Pulmonary artery endothelial cell (primary cell): ENCODE measurements around the gene SLC6A18. TPM values are rescaled to one million over a fixed set of nuclear protein-coding genes. Genes with fewer than 3 reads are reported as not detected.
"Not testable (repeated sequence)": the region's sequence is repeated elsewhere in the genome, so short reads cannot be mapped to it uniquely, and the experiment has no call there.

Experiments
- DNase-seq: peaks from one replicate; pipeline ENCODE4 v3.0.0-alpha.2; 2011; ENCODE audit warnings: low read depth, low spot score
- total RNA-seq: library from RNA; depleted of rRNA; stranded (reverse); fragments of >200 nt; gene quantifications from 2 replicates; pipeline ENCODE4 v1.2.3, GENCODE V29; 2014

The SLC6A18 gene
- total RNA-seq, 1 donor from 2014 or later: not detected

GRCh38 chr5:1285141-1285540 is 60.0 kb downstream of the SLC6A18 start:
- DNase-seq: no peak

- no peak for DNase-seq
These were observed 60.7 kb downstream of the SLC6A18 start for GRCh38 chr5:1285883-1286291.

- DNase-seq: no peak
These were observed 63.5 kb downstream of the SLC6A18 start for GRCh38 chr5:1288439-1289335.

GRCh38 chr5:1289559-1289958 is 64.4 kb downstream of the SLC6A18 start:
- DNase-seq: not testable (repeated sequence)

- not testable (repeated sequence) for DNase-seq
These were observed 65.8 kb downstream of the SLC6A18 start for GRCh38 chr5:1290956-1291355.

- DNase-seq: no peak
These were observed 66.5 kb downstream of the SLC6A18 start for GRCh38 chr5:1291611-1292080.

- no peak for DNase-seq
These were observed 67.0 kb downstream of the SLC6A18 start for GRCh38 chr5:1292139-1292538.

GRCh38 chr5:1292846-1293415 is 67.8 kb downstream of the SLC6A18 start:
- no peak for DNase-seq

- DNase-seq: no peak
These were observed 68.4 kb downstream of the SLC6A18 start for GRCh38 chr5:1293416-1294205.

GRCh38 chr5:1294206-1294834 is 69.1 kb downstream of the SLC6A18 start:
- DNase-seq: no peak

- no peak for DNase-seq
These were observed 69.9 kb downstream of the SLC6A18 start, which contains the start of gene TERT for GRCh38 chr5:1294835-1295649. TERT (minus strand) TSS chr5:1295068; CDS start chr5:1294989, 79 bp downstream.

- DNase-seq: no peak
These were observed 70.5 kb downstream of the SLC6A18 start for GRCh38 chr5:1295650-1296037.

Other genes with a start within 250 kb of the SLC6A18 start
- gene NKD2, start 216.6 kb upstream of the SLC6A18 start, total RNA-seq: 0.13 TPM in 1 of 2 replicates, not detected in the other
- gene SLC12A7, start 113.3 kb upstream of the SLC6A18 start, total RNA-seq: 21.6 and 23.1 TPM in 2 replicates
- not detected in 2 replicates for gene SLC6A19, start 23.8 kb upstream of the SLC6A18 start, total RNA-seq
- gene TERT, start 69.7 kb downstream of the SLC6A18 start, total RNA-seq: 0.07 TPM in 1 of 2 replicates, not detected in the other
- gene CLPTM1L, start 119.7 kb downstream of the SLC6A18 start, total RNA-seq: 343 and 431 TPM in 2 replicates
- not detected in 2 replicates for gene SLC6A3, start 220.1 kb downstream of the SLC6A18 start, total RNA-seq